NCI-H345 treated with DMSO at 0.1 percent for 48 hours (cell line): ENCODE results near the gene RARA.

Experiments
- DNase-seq: peaks from one replicate; lab custom pipeline; 2025; ENCODE audit not compliant: unreplicated experiment; lab: John Stamatoyannopoulos, UW

RARA gene

DNA sequence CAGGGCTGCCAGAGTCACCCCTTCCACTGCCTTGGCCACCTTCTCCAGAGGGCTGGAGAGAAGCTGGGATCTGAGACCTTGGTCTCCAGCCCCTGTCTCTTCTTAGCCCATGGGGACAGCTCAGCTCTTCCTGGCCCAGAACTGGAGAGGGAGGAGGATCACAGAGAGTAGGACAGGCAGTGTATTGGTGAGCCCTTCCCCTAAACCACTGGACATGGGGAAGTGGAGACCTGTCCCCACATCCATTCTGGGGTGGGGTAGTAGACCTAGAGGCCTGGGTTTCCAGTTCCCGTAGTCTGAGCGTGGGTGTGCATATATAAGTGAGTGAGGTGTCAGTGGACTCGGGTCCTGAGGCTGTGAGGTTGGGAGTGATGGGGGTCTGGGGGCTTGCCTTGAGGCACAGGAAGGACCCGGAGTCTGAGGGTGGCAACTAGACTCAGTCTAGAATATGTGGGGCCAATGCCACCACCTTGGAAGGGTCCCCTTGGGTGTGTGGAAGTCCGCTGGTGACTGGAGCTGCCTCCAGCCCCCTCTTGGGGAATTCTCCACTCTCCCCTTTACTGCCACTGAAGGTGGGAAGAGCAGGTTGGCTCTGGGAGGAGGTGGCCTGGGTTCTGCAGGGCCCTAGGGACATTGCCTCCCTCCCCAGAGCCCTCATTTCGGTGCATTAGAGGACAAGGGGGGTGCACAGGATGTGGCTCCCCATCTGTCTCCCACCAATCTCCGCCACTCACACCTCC, 35.6 kb downstream of the RARA start:
- no peak for DNase-seq

DNA sequence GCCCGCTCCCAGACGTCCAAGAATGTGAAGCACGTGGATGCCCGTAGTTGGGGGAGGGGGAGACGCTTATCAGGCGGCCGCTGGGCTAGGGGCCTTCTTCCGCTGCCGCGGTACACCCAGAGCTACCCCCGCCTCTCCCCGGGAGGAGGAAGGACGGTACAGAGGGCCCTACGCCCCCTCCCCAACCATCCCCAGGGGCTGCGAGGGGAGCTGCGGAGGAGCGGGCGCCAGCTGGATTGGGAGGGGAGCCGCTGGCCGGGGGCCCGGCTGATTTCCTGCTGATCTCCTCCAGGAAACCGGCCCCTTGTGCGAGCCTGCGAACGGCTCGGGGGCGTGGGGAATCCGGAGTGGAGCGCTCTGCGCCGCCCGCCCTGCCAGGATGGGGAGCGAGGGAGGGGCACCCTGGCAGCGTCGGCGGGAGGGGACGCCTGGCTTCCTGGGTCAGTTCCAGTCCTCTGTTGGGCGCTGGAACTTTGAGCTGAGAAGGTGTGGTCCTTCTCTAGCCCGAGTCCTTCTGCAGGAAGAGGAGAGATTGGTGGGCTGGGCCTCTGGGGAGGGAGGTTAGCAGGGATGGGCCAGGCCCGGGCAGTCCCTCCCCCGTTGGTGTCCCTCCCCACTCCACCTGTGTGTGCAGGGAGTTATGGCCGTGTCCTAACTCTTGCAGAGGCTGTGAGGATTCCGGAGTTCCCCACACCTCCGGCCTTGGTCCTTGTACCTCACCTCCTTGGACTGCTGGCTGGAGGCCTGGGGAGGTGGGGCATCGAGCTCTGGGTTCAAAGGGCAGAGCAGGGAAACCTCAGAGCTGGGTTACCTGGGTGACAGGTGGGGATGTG, 36.4 kb downstream of the RARA start:
- DNase-seq, result no peak

DNA sequence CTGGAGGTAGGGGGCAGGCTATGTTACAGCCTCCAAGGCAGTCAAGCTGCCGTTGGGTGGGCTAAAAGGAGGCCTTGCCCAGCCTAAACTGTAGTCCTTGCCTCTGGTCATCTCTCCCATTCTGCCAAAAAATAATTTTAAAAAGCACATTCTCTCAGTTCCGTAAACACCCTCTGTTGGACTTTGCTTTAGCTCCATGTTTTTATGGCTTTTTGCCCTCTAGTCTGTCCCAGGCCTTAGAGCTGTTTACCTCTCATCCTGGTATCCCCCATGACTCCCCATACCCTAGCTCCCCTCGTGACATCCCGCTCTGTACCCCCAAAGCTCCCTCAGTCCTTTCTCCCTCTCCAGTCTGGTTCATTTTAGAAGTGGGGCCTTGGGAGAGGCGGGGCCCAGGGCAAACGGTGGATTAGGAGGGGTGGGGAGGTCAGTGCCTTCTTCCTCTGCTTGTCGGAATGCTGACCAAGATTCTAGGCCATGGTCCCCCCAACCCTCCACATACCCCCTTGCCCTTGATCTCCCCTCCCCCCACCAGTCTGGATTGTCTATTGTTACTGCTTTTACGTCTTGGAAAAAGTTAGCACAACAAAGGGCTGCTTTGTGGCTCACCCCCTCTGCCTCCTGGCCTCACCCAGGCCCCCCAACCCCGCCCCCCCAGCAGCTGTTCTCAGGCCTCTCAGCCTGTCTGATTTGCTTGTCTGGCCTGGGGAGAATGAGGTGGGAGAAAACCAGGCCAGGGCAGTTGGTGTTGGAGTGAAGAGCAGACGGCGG, 37.2 kb downstream of the RARA start:
- no peak for DNase-seq

DNA sequence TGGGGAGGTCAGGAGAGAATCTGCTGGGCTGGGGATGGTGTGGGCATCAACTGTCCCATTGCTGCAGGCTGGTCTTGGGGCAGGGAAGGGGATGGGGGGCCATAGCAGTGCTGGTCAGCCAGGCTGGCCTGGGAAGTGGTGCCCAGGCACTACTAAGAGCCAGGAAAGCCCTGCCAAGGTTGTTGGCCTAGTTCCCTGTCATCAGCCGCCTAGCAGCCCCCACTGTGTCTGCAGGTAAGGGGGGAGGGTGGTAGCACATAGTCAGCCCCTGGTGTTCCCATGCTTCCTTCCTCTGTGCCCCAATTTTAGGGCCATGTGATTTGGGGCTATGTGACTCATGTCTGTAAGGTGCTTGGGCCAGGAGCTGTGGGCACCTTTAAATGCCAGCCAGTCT, 37.8 kb downstream of the RARA start:
- no peak for DNase-seq

DNA sequence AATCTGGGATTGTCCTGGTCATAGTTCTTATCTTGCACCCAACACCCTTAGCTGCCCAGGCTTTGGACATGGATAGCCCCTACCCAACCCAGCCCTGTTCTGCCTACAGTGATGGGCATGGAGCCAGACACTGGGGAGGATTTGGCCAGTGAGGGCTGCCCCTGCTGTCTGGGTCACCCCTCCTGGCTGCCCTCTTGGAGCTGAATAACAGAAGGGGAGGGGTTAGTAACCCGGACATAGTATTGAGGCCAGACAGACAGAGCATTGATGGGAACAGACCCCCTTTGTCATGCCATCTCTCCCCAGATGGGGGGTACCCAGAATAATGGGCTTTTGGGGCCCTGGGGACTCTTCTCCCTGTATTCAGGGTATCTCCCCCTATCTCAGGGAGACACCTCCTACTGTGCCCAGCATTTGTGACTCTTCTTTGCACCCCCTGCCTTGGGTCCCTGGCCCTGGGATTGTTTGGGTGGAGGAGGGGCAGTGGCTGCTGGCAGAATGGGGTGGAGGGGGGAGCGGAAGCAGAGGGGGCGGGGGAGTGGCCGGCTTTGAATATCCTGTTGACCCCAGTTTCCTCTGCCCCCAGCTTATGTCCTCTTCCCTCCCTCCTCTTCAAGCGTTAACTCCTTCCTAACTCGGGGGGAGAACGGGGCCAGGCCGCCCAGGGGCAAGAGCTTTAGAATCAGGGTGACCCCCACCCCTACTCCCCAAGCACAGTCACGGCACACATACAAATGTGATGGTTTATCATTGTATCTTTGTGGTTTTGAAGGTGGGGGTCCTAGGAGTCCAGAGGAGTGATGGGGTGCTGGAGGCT, 38.5 kb downstream of the RARA start:
- DNase-seq, result no peak

DNA sequence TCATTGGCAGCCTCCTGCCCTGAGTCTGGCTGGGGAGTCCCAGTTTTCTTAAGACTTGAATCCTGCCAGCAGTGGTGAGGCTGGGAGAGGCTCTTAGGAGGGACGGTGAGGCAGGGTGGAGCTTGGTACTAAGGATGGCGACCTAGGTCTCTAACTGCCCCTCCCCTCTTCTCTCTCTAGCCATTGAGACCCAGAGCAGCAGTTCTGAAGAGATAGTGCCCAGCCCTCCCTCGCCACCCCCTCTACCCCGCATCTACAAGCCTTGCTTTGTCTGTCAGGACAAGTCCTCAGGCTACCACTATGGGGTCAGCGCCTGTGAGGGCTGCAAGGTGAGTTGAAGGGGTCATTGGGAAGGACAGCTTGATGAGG, 39.1 kb downstream of the RARA start:
- DNase-seq, result no peak

DNA sequence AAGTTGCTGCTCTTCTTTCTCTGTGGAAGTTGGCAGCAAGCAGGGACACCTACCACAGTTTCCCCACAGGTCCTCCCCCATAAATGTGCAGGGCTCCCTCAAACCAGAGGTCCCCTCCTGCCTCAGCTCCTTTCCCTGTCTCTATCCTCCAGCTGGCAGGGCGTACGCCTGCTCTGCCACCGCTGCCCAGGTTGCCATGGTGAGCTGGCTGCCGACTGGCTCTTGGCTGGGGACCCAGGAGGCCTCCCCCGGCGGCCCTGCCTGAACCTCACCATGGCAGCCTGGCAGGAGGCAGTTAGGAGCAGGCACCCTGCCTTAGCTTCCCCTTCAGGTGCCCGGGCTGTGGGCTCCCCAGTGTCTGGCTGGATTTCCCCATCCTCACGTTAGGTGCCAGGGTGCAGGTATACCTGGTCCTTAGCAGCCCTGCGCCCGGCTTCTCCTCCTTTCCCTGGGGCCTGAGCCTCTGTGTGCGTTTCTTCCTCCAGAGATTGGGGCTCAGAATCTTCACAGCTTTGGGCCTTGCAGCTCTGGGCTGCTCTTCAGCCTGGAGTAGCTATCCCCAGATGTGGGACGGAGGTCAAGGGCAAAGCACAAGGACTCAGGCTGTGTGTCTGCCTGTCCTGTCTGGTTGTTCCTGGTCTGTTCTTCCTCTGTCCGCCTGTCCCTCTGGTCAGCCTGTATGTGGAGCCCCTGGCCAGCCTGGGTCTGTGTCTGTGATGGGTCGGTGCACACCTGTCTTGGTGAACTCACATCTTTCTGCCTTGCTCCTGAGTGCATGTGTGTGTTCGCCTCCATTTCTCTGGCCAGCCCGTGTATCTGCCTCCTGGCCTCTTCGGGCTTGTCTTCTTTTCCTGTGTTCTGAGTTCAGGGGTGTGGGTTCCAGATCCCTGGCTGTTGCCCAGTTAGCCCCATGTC, 39.8 kb downstream of the RARA start:
- DNase-seq, result no peak

DNA sequence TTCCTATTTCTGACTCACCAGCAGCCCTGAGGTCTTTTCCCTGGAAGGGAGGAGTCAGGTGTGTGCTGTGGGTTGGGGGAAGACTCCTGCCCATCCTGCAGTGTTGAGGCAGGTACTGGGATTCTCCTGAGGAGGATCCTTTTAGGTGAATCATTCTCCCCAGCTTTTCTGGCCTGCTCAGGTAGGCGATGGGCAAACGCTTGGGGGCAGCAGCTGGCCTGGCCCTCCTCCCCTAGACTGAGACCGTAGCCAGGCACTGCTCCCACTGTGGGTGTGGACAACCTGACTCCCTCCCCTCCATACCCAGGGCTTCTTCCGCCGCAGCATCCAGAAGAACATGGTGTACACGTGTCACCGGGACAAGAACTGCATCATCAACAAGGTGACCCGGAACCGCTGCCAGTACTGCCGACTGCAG, 40.5 kb downstream of the RARA start:
- no peak for DNase-seq

DNA sequence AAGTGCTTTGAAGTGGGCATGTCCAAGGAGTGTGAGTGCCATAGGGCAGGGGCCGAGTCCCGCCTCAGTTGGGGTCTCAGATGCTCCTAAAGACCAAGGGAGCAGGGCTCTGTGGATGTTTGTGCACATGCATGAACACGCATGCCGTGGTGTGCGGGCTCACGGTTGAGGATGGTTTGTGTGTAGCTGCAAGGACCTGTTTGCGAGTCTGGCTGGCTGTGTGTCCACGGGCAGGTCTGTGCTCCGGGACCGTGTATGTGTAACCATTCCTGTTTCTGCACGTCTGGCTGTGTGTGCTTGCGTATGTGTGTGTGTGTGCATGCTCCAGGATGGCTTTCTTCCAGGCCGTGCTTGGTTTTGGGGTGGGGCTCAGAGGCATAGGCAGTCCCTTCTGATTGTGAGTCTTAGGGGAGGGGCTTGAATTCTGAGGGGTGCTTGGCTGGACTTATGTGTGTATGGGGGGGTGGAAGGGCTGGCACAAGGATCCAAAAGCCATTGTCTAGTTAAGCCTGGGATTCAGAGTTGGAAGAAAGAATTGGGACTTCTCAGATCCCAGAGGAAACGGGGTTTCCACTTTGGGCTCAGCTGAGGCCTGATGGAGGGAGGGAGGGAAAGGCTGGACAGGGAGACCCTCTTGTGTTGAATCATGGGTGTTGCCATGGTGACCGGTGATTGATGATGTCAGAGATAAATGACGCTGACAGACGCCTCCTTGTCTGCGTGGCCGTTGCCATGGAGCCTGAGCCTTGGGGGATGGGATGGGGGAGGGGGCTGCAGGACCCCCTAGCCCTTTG, 41.1 kb downstream of the RARA start:
- DNase-seq, result no peak

DNA sequence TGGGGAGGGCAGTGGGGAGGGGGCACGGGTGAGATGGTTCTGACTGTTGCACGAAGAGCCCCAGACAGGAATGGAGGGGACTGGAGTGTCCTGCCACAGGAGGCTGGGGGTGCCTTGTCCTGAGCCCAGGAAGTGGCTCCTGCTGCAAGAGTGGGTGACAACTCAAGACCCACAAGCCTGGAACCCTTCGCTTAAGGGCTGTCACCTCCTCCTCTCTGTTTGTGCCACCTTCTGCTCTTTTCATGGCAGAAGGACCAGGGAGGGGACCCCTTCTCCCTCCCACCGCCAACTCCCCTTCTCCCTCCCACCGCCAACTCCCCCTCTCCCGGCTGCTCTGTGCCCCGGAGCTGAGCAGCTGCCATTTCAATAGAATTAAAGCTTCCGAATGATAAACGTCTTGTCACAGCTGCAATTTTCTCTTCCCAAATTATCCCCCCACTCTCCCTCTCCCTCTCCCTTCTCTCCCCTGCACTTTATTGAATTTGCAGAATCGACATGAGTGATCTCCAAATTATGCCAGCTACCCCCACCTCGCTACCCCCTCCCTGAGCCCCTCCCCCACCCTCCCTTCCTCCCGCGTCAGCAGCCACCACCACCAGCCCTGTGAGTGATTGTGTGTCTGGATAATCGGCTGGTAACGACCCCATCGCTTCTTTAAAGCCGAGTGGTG, 41.8 kb downstream of the RARA start:
- DNase-seq, result no peak

DNA sequence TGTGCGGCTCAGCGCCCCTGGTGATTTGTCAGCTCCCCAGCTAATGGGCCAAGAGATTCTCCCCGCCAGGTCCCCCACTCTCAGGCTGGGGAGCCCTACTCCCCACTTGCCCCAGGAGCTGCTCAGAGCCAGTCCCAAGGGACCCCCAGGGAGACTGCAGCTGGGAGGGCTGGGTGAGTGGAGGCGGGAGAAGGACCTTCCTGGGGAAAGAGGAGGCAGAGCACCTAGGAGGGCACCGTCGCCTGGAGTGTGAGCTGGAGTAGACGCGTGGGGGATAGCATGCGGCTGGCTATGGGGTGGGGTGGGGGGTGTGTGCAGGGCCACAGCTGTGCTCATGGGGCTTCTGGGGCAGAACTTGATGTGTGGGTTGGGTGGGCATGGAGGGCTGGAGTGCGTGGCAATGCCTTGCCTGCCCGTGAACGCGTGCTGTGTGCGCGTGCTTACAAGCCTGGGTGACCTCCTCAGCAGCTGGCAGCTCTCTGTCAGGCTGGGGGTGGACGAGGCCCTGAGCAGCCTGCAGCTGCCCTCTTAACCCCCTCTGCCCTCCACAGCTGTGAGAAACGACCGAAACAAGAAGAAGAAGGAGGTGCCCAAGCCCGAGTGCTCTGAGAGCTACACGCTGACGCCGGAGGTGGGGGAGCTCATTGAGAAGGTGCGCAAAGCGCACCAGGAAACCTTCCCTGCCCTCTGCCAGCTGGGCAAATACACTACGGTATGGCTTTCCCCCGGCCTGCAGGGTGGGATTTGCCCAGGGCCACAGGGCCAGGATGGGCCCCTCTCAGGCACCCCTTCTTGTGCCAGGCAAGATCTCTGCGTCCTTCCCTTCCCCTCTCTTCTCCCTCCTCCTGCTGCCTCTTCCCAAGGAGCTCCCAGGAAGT, 42.6 kb downstream of the RARA start:
- DNase-seq, result no peak

DNA sequence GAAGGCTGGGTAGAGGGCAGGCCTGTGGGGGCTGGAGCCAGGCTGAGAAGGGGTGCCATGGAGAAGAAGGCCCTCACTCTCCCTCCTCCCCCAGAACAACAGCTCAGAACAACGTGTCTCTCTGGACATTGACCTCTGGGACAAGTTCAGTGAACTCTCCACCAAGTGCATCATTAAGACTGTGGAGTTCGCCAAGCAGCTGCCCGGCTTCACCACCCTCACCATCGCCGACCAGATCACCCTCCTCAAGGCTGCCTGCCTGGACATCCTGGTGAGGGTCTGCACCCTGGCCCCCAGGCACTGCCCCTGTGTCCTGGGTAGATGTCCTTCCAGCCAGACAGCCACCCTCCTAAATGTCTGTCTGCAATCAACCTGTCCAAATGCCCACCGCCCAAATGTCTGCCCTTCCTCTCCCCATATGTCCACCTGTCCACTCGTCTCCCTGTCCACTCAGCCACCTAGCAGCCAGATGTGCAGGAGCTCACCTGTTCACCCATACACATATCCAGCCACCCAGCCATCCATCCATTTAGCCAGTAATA, 43.3 kb downstream of the RARA start:
- DNase-seq, result no peak

DNA sequence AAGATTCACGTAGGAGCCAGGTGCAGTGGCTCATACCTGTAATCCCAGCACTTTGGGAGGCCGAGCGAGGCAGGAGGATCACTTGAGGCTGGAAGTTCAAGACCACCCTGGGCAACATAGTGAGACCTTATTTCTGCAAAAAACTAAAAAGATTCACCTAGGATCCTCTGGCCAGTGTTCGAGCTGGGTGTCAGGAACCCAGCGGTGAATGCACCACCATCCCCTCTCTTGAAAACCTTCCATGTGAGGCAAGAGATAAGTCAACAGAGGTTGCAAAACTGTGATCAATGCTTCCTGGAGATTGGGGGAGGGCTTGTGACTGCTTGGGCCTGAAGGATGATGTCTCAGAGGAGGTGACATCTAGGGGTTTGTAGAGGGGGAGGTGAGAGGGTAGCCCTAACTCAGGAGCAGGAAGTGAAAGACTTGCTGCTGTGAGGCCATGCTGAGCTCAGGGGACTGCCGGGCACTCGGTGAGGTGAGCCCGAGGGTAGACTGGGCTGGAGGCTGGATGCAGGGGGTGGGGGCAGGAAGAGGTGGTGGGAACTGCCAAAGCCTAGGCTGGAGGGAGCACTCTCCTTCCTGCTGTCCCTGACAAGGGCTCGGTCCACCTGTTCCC, 43.9 kb downstream of the RARA start:
- no peak for DNase-seq

DNA sequence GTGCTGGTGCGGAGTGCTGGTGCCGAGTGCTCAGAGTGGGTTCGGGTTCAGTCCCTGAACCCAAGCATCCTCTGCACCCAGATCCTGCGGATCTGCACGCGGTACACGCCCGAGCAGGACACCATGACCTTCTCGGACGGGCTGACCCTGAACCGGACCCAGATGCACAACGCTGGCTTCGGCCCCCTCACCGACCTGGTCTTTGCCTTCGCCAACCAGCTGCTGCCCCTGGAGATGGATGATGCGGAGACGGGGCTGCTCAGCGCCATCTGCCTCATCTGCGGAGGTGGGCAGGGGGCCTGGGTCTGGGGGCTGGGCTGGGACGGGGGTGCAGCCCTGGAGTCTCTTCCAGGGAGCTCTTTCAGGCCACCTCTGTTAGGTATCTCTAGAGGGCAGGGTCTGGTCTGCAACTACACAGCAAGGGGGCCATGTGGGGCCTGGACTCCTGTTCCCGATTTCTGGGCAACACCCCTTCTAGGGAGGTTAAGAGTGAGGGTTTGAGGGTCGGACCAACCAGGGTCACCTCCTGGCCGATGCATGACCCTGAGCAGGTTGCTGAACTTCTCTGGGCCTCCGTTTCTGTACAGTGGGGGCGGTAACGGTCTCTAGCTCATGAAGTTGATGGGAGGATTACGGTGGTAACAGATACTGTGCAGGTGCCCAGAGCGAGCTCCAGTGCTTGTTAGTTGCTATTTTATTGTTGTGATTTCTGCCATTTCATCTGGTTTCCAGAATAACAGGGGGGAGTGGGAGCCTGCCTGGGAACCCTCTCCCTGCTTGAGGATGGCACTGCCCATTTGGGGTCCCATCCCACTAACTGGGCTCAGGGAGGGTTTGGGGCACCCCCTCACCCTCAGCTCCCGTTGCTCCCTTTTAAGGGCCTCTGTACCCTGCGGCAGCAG, 45.5 kb downstream of the RARA start:
- no peak for DNase-seq

DNA sequence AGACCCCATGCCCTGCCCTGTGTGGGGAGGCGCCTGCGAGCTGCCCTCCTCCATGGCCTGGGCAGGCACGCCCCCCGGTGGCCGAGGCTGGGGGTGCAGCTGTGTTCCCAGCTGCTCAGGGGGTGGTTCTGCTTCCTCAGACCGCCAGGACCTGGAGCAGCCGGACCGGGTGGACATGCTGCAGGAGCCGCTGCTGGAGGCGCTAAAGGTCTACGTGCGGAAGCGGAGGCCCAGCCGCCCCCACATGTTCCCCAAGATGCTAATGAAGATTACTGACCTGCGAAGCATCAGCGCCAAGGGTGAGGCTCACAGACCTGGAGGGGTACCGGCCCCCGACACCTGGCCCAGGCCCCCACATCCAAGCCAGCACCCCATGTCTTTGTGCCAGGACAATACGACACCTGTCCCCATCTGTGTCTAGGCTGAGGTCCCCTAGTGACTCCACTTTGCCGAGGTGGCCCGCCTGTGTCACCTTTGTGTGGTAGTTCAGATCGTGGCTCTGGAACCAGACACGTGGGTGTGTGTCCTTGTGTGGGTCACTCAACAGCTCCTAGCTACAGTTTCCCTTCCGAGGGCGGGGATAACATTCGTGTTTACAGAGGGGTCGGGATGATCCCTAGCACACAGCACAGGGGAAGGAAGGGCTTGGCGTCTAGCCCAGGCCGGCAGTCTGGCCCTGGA, 46.3 kb downstream of the RARA start:
- no peak for DNase-seq
